ENCODE results near the gene PRLR.

PRLR gene

GRCh38 chr5:35052838-35053237 is 177.4 kb downstream of the PRLR start:
- ATAC-seq, result no peak
- TF ChIP-seq TOX (CRISPR knock-in tag; IDR thresholded peaks at IDR 0.05; ENCODE audit: borderline replicate concordance) (no peak), TCF4 (CRISPR knock-in tag; IDR thresholded peaks at IDR 0.05; ENCODE audit: borderline replicate concordance) (no peak), ZFP30 (CRISPR knock-in tag; IDR thresholded peaks at IDR 0.05) (no peak), BACH2 (CRISPR knock-in tag; IDR thresholded peaks at IDR 0.05; ENCODE audit: borderline replicate concordance) (no peak), PATZ1 (CRISPR knock-in tag; IDR thresholded peaks at IDR 0.05; ENCODE audit: borderline replicate concordance) (no peak), PPARA (CRISPR knock-in tag; IDR thresholded peaks at IDR 0.05; ENCODE audit: borderline replicate concordance) (no peak), RARB (CRISPR knock-in tag; IDR thresholded peaks at IDR 0.05) (no peak), OSR1 (CRISPR knock-in tag; IDR thresholded peaks at IDR 0.05) (no peak), ZNF8 (CRISPR knock-in tag; IDR thresholded peaks at IDR 0.05) (no peak), ZNF70 (CRISPR knock-in tag; IDR thresholded peaks at IDR 0.05) (no peak), GLIS3 (CRISPR knock-in tag; IDR thresholded peaks at IDR 0.05) (no peak), TSHZ2 (CRISPR knock-in tag; IDR thresholded peaks at IDR 0.05) (no peak)
- TF ChIP-seq, protein P1, sequence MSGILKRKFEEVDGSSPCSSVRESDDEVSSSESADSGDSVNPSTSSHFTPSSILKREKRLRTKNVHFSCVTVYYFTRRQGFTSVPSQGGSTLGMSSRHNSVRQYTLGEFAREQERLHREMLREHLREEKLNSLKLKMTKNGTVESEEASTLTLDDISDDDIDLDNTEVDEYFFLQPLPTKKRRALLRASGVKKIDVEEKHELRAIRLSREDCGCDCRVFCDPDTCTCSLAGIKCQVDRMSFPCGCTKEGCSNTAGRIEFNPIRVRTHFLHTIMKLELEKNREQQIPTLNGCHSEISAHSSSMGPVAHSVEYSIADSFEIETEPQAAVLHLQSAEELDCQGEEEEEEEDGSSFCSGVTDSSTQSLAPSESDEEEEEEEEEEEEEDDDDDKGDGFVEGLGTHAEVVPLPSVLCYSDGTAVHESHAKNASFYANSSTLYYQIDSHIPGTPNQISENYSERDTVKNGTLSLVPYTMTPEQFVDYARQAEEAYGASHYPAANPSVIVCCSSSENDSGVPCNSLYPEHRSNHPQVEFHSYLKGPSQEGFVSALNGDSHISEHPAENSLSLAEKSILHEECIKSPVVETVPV (CRISPR knock-in tag; IDR thresholded peaks at IDR 0.05), result no peak

DNA sequence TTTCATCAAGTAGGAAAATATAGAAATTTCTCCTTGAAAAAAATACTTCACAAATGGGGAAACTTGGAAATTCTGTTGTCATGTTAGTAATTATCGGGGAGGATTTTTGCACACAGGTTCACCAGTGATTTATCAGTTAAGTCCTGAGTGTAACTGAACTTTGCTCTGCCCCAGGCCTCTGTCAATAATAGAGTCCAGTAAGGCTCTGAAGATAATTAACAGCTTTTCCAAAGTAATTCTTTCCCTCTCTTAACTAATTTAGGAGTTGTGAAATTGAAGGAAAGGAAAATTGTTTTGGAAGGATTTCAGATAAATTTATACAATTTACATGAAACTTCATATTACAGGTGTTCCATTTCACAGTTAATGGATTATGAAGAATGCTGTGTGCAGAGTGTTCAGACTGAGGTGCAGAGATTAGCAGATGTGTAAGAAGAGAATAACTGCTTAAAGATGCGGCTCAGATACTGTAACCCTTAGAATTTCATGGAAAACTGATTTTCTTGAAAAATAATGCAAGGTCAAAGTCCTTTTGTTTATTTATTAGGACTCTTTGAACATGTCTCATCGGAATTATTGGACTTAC is 179.7 kb downstream of the PRLR start:
- TF ChIP-seq RARB (CRISPR knock-in tag; IDR thresholded peaks at IDR 0.05), result no peak
- TF ChIP-seq TSHZ2 (CRISPR knock-in tag; IDR thresholded peaks at IDR 0.05), result no peak
- no peak for TF ChIP-seq ISL1 (CRISPR knock-in tag; IDR thresholded peaks at IDR 0.05)
- no peak for TF ChIP-seq ZC3H10 (CRISPR knock-in tag; IDR thresholded peaks at IDR 0.05)
- no peak for TF ChIP-seq ZNF565 (CRISPR knock-in tag; conservative IDR thresholded peaks at IDR 0.05; ENCODE audit: low read depth)
- no peak for TF ChIP-seq OSR1 (CRISPR knock-in tag; IDR thresholded peaks at IDR 0.05)
- TF ChIP-seq PATZ1 (CRISPR knock-in tag; IDR thresholded peaks at IDR 0.05; ENCODE audit: borderline replicate concordance), result no peak
- TF ChIP-seq POU6F1 (CRISPR knock-in tag; IDR thresholded peaks at IDR 0.05; ENCODE audit: borderline replicate concordance, low read depth), result no peak
- no peak for TF ChIP-seq CSDC2 (CRISPR knock-in tag; IDR thresholded peaks at IDR 0.05)
- TF ChIP-seq ZFP3 (CRISPR knock-in tag; IDR thresholded peaks at IDR 0.05), result no peak
- no peak for TF ChIP-seq GLIS3 (CRISPR knock-in tag; IDR thresholded peaks at IDR 0.05)
- TF ChIP-seq ZNF8 (CRISPR knock-in tag; IDR thresholded peaks at IDR 0.05), result no peak
- no peak for TF ChIP-seq ESRRG (CRISPR knock-in tag; IDR thresholded peaks at IDR 0.05)
- no peak for TF ChIP-seq TCF4 (CRISPR knock-in tag; IDR thresholded peaks at IDR 0.05; ENCODE audit: borderline replicate concordance)
- no peak for TF ChIP-seq ARNTL (CRISPR knock-in tag; IDR thresholded peaks at IDR 0.05; ENCODE audit: borderline replicate concordance, low read depth)
- ATAC-seq, result no peak

Measured in SK-N-SH treated with all-trans-retinoic acid at 6 μM for 48 hours (cell line).